DOHH2 (cell line): ENCODE results near the gene CLSTN1.
"Not testable (repeated sequence)": the region's sequence is repeated elsewhere in the genome, so short reads cannot be mapped to it uniquely, and the experiment has no call there.

Experiments
- H3F3A ChIP-seq: fragments of 200-600 bp; sonication (generic), shearing (Covaris generic); 2 replicates; pipeline ENCODE4 v1.6.0; 2016; ENCODE audit warnings: antibody characterized with exemption, mild to moderate bottlenecking; ENCODE audit not compliant: control insufficient read depth, insufficient read depth
- H3K27ac ChIP-seq: fragments of 200-600 bp; sonication (generic); 2 replicates; pipeline ENCODE4 v1.5.1; 2014; ENCODE audit warnings: low read depth, mild to moderate bottlenecking, low read length, moderate library complexity
- H3K27me3 ChIP-seq: fragments of 200-600 bp; sonication (generic); 2 replicates; pipeline ENCODE4 v1.6.1; 2014; ENCODE audit warnings: mild to moderate bottlenecking, low read length, mixed read lengths; ENCODE audit not compliant: control insufficient read depth
- H3K36me3 ChIP-seq: fragments of 200-600 bp; sonication (generic); 2 replicates; pipeline ENCODE4 v1.6.1; 2014; ENCODE audit warnings: mild to moderate bottlenecking, low read length, moderate library complexity, mixed read lengths; ENCODE audit not compliant: control insufficient read depth
- H3K4me1 ChIP-seq: fragments of 200-600 bp; sonication (generic); 2 replicates; pipeline ENCODE4 v1.6.1; 2014; ENCODE audit warnings: mild to moderate bottlenecking, low read length, mixed read lengths; ENCODE audit not compliant: control insufficient read depth
- H3K4me2 ChIP-seq: fragments of 200-600 bp; sonication (generic); 2 replicates; pipeline ENCODE4 v1.6.0; 2014; ENCODE audit warnings: mild to moderate bottlenecking, low read length, moderate library complexity
- H3K4me3 ChIP-seq: fragments of 200-600 bp; sonication (generic); 2 replicates; pipeline ENCODE4 v1.5.1; 2014; ENCODE audit warnings: mild to moderate bottlenecking, low read length, mixed read lengths
- H3K79me2 ChIP-seq: fragments of 200-600 bp; sonication (generic); 2 replicates; pipeline ENCODE4 v1.6.1; 2014; ENCODE audit warnings: mild to moderate bottlenecking, low read length, mixed read lengths; ENCODE audit not compliant: control insufficient read depth
- H3K9me2 ChIP-seq: fragments of 200-600 bp; sonication (generic); replicated peaks from 2 replicates; pipeline ENCODE4 v1.6.1; 2014; ENCODE audit warnings: mild to moderate bottlenecking, low read length, mixed read lengths; ENCODE audit not compliant: control insufficient read depth
- H3K9me3 ChIP-seq: fragments of 200-600 bp; sonication (generic); 2 replicates; pipeline ENCODE4 v1.6.1; 2014; ENCODE audit warnings: antibody characterized with exemption, low read length, mixed read lengths; ENCODE audit not compliant: control insufficient read depth, insufficient read depth
- H4K20me1 ChIP-seq: fragments of 200-600 bp; sonication (generic); 2 replicates; pipeline ENCODE4 v1.6.0; 2014; ENCODE audit warnings: low read depth, mild to moderate bottlenecking, antibody characterized with exemption, low read length, moderate library complexity; ENCODE audit not compliant: control insufficient read depth, insufficient read depth
- EZH2phosphoT487 ChIP-seq: fragments of 200-600 bp; sonication (generic); IDR thresholded peaks from 2 replicates; pipeline ENCODE4 v1.6.1; 2017; ENCODE audit warnings: borderline replicate concordance, mild to moderate bottlenecking, antibody characterized with exemption, low read length, moderate library complexity, mixed read lengths
- TF ChIP-seq, protein P1 (sequence below): fragments of 200-600 bp; sonication (generic); IDR thresholded peaks from one replicate; pipeline ENCODE4 v1.5.1; 2014; ENCODE audit warnings: antibody characterized with exemption, mild to moderate bottlenecking, low read depth, low read length; ENCODE audit not compliant: poor library complexity, severe bottlenecking

Gene CLSTN1

DNA sequence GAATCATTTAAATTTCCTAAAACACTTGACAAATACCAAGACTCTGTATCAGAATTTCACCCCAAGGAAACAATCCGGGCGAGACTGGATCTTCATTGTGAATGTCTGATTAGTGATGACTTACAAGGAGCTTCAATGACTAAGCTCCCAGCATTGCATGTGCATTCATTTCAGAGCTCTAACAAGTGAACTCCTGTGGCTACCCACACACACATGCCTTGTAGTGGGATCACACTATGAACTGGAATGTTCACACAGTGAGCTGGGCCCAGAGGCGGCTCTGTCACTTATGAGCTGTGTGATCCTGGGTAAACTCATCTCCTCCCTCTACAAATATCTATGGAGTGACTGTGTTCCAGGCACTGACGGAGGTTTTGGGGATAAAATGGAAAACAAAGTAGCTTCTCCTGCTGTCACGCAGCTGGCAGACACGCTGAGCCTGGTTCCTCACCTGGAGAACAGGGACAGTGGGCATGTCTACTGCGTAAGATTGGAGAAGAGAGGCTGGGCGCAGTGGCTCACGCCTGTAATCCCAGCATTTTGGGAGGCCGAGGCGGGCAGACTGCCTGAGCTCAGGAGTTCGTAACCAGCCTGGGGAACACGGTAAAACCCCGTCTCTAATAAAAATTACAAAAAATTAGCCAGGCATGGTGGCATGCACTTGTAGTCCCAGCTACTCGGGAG is 56.9 kb downstream of the CLSTN1 start:
- no peak overlapping the region for H3K4me2 ChIP-seq
- peaks cover 94% of the 10 kb centered on the region for H3K79me2 ChIP-seq
- H3K4me3 ChIP-seq = no peak overlapping the region
- no peaks in the 10 kb centered on the region for H3K27me3 ChIP-seq
- H3K9me2 ChIP-seq = no peaks in the 10 kb centered on the region
- no peak overlapping the region for H3K27ac ChIP-seq
- H3K9me3 ChIP-seq = no peaks in the 10 kb centered on the region
- peaks cover 30% of the 10 kb centered on the region for H3K4me1 ChIP-seq
- H4K20me1 ChIP-seq = peaks cover 3% of the 10 kb centered on the region
- peaks cover 10% of the 10 kb centered on the region for H3F3A ChIP-seq
- H3K36me3 ChIP-seq = peaks cover 43% of the 10 kb centered on the region
- no peak for TF ChIP-seq EZH2phosphoT487
- TF ChIP-seq, protein P1, sequence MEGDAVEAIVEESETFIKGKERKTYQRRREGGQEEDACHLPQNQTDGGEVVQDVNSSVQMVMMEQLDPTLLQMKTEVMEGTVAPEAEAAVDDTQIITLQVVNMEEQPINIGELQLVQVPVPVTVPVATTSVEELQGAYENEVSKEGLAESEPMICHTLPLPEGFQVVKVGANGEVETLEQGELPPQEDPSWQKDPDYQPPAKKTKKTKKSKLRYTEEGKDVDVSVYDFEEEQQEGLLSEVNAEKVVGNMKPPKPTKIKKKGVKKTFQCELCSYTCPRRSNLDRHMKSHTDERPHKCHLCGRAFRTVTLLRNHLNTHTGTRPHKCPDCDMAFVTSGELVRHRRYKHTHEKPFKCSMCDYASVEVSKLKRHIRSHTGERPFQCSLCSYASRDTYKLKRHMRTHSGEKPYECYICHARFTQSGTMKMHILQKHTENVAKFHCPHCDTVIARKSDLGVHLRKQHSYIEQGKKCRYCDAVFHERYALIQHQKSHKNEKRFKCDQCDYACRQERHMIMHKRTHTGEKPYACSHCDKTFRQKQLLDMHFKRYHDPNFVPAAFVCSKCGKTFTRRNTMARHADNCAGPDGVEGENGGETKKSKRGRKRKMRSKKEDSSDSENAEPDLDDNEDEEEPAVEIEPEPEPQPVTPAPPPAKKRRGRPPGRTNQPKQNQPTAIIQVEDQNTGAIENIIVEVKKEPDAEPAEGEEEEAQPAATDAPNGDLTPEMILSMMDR = no peak

DNA sequence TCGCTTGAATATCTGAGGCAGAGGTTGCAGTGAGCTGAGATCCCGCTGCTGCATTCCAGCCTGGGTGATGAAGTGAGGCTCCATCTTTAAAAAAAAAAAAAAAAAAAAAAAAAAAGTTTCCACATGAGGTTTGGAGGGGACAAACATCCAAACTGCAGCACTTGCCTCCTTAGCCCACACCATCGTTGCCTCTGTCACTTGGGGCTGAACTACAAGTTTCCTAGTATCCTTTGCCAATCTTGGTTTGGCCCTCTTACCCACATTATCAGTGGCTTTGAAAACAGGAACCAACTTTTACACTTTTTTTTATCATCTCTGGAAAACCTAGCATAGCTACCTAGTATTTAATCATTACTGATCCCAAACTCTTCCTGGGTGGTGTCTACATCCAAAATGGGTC is 59.2 kb downstream of the CLSTN1 start:
- Histone ChIP-seq H3K4me1 (peaks cover 36% of the 10 kb centered on the region), H3F3A (peaks cover 10% of the 10 kb centered on the region), H3K4me2 (no peak overlapping the region), H3K9me3 (no peaks in the 10 kb centered on the region), H3K79me2 (peaks cover 99% of the 10 kb centered on the region), H3K9me2 (no peaks in the 10 kb centered on the region), H3K27ac (no peak overlapping the region), H3K4me3 (no peak overlapping the region), H3K36me3 (peaks cover 50% of the 10 kb centered on the region), H4K20me1 (peaks cover 3% of the 10 kb centered on the region), H3K27me3 (no peaks in the 10 kb centered on the region)
- TF ChIP-seq, protein P1 = no peak
- no peak for TF ChIP-seq EZH2phosphoT487

DNA sequence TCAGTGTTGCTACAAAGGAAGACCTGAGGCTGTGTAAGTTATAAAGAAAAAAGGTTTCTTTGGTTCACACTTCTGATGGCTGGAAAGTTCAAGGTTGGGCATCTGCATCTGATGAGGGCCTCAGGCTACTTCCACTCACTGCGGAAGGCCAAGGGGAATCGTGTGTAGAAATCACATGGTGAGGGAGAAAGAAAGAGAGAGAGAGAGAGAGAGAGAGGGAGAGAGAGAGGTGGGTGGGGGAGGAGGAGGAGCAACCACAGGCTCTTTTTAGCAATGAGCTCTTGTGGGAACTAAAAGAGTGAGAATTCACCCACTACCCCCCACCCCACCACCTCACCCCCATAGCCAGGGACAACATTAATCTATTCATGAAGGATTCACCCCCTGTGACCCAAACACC is 59.9 kb downstream of the CLSTN1 start:
- H3K79me2 ChIP-seq = peaks cover 99% of the 10 kb centered on the region

DNA sequence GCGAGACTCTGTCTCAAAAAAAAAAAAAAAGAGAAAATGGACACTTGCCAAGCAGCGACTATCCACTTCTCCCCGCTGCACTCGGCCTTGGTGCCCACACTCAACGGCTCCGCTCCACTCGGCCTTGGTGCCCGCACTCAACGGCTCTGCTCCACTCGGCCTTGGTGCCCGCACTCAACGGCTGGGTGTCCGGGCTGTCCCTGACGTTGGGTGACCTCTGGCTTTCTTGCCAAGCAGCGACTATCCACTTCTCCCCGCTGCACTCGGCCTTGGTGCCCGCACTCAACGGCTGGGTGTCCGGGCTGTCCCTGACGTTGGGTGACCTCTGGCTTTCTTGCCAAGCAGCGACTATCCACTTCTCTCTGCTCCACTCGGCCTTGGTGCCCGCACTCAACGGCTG is 61.3 kb downstream of the CLSTN1 start:
- peaks cover 21% of the 10 kb centered on the region for H3K4me1 ChIP-seq
- not testable (repeated sequence) for H3K27me3 ChIP-seq, H3K9me3 ChIP-seq, H3K27ac ChIP-seq, H4K20me1 ChIP-seq, H3K9me2 ChIP-seq, H3K4me3 ChIP-seq, H3K4me2 ChIP-seq, H3F3A ChIP-seq
- H3K79me2 ChIP-seq = peaks cover 99% of the 10 kb centered on the region
- H3K36me3 ChIP-seq = peaks cover 45% of the 10 kb centered on the region

More for the DNA sequence above, 59.9 kb downstream of the CLSTN1 start:
- Histone ChIP-seq H3K4me2 (no peak overlapping the region), H3K4me1 (peaks cover 29% of the 10 kb centered on the region), H3K27ac (no peak overlapping the region), H3K27me3 (no peaks in the 10 kb centered on the region), H3K36me3 (peaks cover 44% of the 10 kb centered on the region), H3K9me2 (no peaks in the 10 kb centered on the region), H4K20me1 (peaks cover 3% of the 10 kb centered on the region), H3F3A (peaks cover 6% of the 10 kb centered on the region), H3K4me3 (no peak overlapping the region), H3K9me3 (no peaks in the 10 kb centered on the region)
- TF ChIP-seq, protein P1 = no peak
- TF ChIP-seq EZH2phosphoT487 = no peak
